ENCODE data around the gene ACOT11.
"Not testable (repeated sequence)": the region's sequence is repeated elsewhere in the genome, so short reads cannot be mapped to it uniquely, and the experiment has no call there.

Gene ACOT11

GRCh38 chr1:54611621-54612020, 63.6 kb downstream of the ACOT11 start:
- no peak for DNase-seq

GRCh38 chr1:54614024-54614423, 66.0 kb downstream of the ACOT11 start:
- no peak for DNase-seq

- DNase-seq, result no peak
These were observed 66.5 kb downstream of the ACOT11 start for GRCh38 chr1:54614563-54614962.

GRCh38 chr1:54615531-54616279, 67.7 kb downstream of the ACOT11 start:
- no peak for DNase-seq

DNA sequence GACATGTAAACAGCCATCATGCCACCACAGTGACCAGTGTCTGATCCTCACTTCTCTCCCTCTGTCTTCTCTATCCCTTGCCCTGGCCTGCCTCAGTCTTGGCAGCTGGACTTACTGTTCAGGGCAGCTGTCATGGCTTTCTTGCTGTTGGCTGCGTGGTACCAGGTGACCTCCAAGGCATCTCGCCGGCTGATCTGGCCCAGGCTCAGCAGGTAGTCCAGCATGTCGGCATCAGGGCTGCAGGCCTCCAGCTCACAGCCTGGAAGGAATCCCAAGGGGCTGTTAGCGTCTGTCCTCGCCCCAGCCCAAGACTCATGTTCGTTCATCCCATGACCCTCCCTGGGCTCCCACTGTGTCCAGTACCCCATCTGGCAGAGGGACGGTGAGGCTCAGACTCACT, 71.7 kb downstream of the ACOT11 start:
- no peak for DNase-seq

- no peak for DNase-seq
These were observed 75.4 kb downstream of the ACOT11 start, which contains the start of gene FAM151A for GRCh38 chr1:54623216-54624007. Gene FAM151A, minus strand, starts transcription at chr1:54623525. Its CDS starts 130 bp downstream, at chr1:54623395.

DNA sequence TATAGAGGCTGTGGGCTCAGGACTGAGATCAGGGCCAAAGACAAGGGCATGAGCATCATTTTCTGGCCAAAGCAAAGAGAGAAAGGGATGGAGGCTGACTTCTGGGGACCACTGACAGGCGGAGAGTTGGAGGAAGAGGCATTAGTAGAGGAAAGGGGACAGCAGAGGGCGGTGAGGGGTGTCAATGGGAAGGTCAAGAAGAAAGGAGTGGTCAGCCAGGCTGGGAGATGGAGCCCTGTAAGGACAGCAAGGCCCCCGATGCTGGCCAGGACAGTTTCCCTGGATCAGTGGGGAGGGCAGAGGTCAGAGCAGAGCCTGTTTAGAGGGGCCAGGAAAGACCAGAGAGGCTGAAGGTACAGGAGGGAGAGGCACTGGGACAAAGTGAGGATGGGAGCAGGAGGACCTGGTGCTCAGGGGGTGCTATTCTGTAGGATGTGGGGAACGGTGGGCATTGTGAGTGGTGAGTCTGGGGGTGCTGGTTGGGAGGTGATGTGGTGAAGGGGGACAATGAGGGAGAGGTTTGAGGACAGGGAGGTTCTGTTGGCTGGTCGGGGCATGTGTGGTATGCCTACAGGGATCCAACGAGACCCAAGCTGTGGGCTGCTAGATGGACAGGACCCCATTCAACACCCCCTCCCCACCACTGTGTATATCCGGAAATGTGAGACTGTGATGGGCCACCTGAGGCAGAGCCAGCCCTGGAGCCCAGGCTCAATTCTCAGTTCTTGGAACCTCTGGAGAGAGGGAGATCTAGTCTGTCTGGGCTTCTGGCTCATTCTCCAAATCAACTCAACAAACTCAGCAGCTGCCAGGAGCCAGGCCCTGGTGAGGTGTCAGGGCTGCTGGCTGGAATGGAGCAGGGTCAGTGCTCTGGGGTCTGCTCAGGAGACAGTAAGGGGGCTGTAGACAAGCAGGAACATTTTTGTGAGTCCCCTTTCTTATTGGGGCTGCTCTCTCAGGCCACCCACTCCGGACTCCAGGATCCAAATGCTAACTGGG, 76.7 kb downstream of the ACOT11 start:
- DNase-seq, result no peak

DNA sequence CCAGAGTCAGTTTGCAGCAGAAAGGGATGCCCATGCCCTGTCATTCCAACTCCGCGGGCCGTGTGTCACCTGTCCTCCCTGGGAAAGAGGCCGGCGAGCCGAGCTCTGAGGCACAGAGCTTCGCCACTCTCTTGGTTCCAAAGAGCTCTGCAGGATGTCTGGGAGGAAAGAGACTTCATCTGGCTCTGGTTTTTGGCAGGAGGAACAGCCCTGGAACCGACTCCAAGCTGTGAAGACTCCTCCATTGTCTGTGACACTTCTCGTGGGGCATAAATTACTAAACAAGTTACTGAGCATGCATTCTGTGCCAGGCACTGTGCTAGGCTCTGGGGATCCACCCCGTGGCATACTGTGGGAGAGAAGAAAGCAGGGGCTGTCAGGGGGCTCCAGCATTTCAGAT, 79.2 kb downstream of the ACOT11 start:
- DNase-seq, result no peak

- DNase-seq, result not testable (repeated sequence)
These were observed 87.8 kb downstream of the ACOT11 start for GRCh38 chr1:54635804-54636203.

DNA sequence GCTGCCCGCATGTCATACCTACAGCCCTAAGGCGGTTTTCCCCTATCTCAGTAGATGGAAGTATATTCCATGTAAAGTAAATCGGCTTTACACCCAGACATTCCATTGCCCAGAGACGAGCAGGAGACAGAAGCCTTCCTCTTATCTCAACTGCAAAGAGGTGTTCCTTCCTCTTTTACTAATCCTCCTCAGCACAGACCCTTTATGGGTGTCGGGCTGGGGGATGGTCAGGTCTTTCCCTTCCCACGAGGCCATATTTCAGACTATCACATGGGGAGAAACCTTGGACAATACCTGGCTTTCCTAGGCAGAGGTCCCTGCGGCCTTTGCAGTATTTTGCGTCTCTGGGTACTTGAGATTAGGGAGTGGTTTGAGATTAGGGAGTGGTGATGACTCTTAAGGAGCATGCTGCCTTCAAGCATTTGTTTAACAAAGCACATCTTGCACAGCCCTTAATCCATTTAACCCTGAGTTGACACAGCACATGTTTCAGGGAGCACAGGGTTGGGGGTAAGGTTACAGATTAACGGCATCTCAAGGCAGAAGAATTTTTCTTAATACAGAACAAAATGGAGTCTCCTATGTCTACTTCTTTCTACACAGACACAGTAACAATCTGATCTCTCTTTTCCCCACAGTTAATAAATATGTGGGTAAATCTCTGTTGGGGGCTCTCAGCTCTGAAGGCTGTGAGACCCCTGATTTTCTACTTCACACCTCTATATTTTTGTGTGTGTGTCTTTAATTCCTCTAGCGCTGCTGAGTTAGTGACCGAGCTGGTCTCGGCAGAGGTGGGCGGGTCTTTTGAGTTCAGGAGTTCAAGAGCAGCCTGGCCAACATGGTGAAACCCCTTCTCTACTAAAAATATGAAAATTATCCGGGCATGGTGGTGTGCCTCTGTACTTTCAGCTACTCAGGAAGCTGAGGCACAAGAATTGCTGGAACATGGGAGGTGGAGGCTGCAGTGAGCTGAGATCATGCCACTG, 88.7 kb downstream of the ACOT11 start:
- not testable (repeated sequence) for DNase-seq

DNA sequence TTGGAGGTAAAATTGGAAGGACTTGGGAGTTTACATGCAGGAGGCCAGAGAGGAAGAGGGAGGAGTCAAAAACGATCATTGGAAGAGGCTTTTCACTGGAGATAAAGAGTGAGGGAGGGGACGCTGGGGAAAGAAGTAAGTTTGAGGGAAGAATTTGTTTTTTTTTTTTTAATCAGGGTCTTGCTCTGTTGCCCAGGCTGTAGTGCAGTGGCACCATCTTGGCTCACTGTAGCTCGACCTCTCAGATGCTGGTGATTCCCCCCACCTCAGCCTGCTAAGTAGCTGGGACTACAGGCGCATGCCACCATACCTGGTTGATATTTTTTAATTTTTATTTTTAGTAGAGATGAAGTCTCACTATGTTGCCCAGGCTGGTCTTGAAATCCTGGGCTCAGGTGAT, 92.3 kb downstream of the ACOT11 start:
- no peak for DNase-seq

DNA sequence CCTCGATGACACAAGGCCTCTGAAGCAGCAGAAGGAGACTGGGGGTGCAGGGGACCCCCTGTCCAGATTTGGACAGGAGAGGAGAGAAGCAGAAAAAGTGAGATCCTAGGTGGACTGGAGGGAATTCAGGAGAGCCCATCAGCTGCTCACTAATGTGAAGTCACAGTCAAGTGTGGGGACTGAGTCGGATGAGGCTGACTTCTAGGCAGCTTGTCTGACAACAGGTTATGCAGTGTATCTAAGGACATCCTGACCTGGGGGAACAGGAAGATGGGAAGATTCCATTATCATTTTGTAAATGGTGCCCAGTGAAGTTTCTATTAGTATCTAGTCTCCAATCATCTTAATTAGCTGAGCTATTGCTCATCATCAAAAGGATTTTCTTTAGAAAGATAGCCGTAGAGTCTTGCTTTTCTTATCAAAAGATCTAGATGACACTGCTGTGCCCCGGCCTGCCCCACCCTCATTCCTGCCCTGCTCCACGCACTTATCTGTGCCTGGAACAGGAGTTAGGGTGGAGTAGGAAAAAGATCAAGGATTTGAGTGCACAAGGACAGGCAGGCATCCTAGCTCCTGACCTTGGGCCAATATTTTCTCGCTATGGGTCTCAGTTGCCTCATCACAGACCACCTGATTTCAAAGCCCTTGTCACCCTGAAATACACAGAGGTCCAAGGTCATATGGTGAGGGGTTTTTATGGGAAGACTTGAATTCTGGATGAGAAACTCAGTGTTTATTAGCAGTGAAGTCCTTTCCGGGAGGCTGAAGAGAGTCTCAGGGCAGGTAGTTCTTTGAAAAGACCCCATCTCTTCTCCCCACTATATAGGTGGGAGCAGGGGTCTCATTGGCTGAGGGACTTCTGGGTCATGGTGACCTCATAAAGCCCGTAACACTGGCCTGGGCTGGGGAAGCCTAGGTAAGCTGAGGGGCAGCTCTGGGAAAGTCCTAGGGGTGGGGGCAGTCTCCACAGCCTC, 93.1 kb downstream of the ACOT11 start, which contains the start of gene MROH7:
Gene MROH7 (plus strand): TSS at position 924 of the 974 bp plus-strand sequence. CDS start 11,141 bp downstream, outside the sequence.
- DNase-seq, result no peak

- no peak for DNase-seq
These were observed 95.7 kb downstream of the ACOT11 start for GRCh38 chr1:54643736-54644135.

DNA sequence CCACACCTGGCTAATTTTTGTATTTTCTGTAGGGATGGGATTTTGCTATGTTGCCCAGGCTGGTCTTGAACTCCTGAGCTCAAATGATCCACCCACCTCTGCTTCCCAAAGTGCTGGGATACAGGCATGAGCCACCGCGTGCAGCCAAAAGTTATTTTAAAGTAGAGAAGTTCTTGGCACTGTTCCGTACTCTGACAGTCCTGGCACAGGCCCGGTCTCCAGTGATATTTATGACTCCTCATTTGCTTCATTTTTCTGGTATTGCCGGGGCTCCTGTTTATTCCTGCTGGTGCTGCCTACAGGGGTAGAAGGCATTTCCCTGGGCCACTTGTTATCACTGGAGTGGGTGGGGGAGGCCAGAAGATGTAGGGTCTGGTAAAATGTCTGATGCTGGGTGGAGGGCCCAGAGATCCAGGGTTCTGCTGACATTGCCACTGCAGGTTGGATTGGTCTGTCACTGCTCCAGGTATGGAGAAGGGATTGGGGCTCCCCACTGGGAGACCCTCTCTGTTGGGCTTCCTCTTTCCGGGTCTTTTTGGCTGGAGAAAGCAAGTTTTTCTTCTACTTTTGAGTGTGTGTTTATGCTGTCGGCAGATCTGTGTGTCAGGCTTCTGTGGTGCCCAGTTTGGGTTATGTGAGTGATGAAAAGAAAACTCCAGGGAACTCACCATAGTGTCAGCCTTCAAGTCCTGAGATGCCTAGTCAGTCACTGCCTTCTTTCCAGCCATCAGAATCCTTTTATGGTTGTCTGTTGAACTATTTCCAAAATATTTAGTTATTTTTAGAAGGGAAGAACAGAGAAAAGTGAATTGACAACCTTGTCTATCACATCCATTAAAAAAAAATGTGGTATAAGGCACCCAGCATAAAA, 98.0 kb downstream of the ACOT11 start:
- DNase-seq, result no peak

DNA sequence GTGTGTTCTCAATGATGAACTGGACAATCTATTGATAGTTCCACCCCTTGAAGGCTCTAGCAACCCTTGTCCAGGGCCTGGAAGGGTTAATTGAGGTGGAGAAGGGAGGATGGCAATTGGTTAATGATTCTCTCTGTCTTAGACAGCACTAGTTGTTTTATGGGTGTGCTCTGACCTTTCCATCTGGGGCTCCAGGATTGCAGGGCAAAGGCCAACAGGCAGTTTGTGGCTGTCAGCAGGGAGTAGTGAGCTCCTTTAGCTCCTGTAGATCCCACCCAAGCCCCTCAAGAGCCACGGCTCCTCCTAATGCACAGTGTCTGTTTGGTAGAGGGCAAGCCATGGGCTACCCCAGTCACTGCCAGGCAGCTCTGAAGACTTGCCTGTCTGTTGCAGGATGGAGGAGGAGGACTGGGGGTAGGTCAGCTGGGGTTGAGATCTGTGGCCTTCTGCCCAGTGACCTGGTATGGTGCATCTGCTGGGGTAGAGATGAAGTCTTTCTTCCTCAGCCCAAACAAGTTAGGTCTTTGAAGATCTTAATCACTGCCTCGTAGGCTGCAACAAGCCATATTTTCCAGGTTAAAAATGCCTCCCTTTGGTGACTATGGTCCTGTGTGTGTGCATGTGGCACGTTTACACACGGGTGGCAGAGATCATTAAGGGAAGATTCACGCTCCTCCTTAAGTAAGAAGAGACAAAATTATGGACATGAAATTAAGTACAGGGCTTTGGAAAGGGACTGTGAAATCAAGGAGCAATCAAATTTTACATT, 101.3 kb downstream of the ACOT11 start:
- DNase-seq, result no peak

DNA sequence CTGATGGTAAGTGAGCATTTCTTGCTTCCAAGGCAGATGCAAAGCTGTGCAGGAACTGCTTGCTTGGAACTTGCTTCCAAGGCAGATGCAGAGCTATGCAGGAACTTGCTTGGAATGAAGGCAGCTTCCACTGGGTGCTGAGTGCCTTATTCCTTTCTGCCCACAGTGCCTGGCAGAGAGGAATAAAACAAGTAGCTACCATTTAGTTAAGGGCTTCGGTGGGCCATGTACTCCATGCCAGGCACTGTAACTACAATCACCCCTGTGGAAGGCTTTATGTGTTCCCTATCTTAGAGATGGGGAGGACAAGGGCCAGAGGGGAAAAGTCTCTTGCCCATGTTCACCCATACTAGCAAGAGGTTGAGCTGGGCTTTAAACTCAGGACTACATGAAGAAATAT, 101.9 kb downstream of the ACOT11 start:
- DNase-seq, result no peak

GRCh38 chr1:54650417-54650816, 102.4 kb downstream of the ACOT11 start:
- DNase-seq, result no peak

DNA sequence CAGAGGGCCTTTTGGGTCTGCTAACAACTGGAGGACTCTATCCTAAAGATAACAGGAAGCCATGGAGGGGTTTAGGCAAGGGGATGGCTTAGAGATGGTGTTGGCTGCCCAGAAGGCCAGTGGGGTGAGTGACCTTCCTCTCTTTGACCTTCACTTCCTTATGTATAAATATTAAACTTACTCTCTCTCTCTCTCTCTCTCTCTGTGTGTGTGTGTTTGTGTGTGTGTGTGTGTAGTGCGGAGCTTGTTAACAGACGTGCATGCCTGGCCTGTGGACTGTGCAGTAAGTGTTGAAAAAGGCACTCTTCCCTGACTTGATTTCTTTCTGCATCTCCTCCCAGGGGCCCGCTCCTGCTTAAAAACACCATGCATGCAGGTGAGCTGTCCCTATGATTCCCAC, 103.6 kb downstream of the ACOT11 start:
- no peak for DNase-seq

Measured in RPMI8226 (cell line).